HepG2 (cell line): Measurements from ENCODE around the gene MT1G. TPM values are rescaled to one million over a fixed set of nuclear protein-coding genes. Genes with fewer than 3 reads are reported as not detected.

Experiments used
- AGO2 ChIP-seq: fragments of 200-400 bp; formaldehyde crosslinking; optimal IDR thresholded peaks from 2 replicates; pipeline ENCODE3; 2017; ENCODE audit warnings: mild to moderate bottlenecking, low read depth, low read length, moderate library complexity
- CEBPB ChIP-seq: IDR thresholded peaks from 2 replicates; pipeline ENCODE4 v1.6.1; 2011; ENCODE audit warnings: low read depth, low read length, improper control_type of control experiment, borderline replicate concordance
- DMAP1 ChIP-seq: IDR thresholded peaks from 2 replicates; pipeline ENCODE4 v1.6.1; 2016
- ELK4 ChIP-seq: sonication (generic); formaldehyde crosslinking; IDR thresholded peaks from 2 replicates; pipeline ENCODE4 v1.9.0; 2021; ENCODE audit warnings: missing genetic modification reagents, borderline replicate concordance
- GFI1 ChIP-seq: sonication (generic); formaldehyde crosslinking; IDR thresholded peaks from 2 replicates; pipeline ENCODE4 v1.5.0; 2020; ENCODE audit warnings: missing genetic modification reagents, mild to moderate bottlenecking, borderline replicate concordance
- GZF1 ChIP-seq: sonication (generic); formaldehyde crosslinking; IDR thresholded peaks from 2 replicates; pipeline ENCODE4 v1.5.1; 2020; ENCODE audit warnings: mild to moderate bottlenecking, missing genetic modification reagents
- HNF1B ChIP-seq: sonication (generic); formaldehyde crosslinking; IDR thresholded peaks from 2 replicates; pipeline ENCODE4 v1.5.1; 2020; ENCODE audit warnings: mild to moderate bottlenecking, moderate library complexity, missing genetic modification reagents
- KDM1A ChIP-seq: IDR thresholded peaks from 2 replicates; pipeline ENCODE4 v1.6.1; 2016; ENCODE audit warnings: missing compliant biosample characterization
- LBX2 ChIP-seq: sonication (generic); formaldehyde crosslinking; IDR thresholded peaks from 2 replicates; pipeline ENCODE4 v1.5.0; 2020; ENCODE audit warnings: missing genetic modification reagents, mild to moderate bottlenecking, borderline replicate concordance
- NBN ChIP-seq: fragments of 450-650 bp; conservative IDR thresholded peaks from 2 replicates; pipeline ENCODE4 v1.6.1; 2017
- RCOR2 ChIP-seq: IDR thresholded peaks from 2 replicates; pipeline ENCODE4 v1.6.1; 2016; ENCODE audit warnings: missing biosample characterization, missing genetic modification reagents
- RFXANK ChIP-seq: IDR thresholded peaks from 2 replicates; pipeline ENCODE4 v1.6.1; 2016
- TAF1 ChIP-seq: sonication (generic); formaldehyde crosslinking; IDR thresholded peaks from 2 replicates; pipeline ENCODE4 v1.4.0; 2020; ENCODE audit warnings: missing genetic modification reagents
- ZNF101 ChIP-seq: sonication (generic); formaldehyde crosslinking; IDR thresholded peaks from 2 replicates; pipeline ENCODE4 v1.4.0; 2020; ENCODE audit warnings: mild to moderate bottlenecking, low read depth, missing genetic modification reagents, borderline replicate concordance
- ZNF12 ChIP-seq: sonication (generic); formaldehyde crosslinking; IDR thresholded peaks from 2 replicates; pipeline ENCODE4 v1.5.0; 2020; ENCODE audit warnings: missing genetic modification reagents
- ZNF136 ChIP-seq: sonication (generic); formaldehyde crosslinking; IDR thresholded peaks from 2 replicates; pipeline ENCODE4 v1.8.1; 2022; ENCODE audit warnings: low read depth, mild to moderate bottlenecking, moderate library complexity, missing genetic modification reagents
- ZNF354B ChIP-seq: sonication (generic); formaldehyde crosslinking; IDR thresholded peaks from 2 replicates; pipeline ENCODE4 v1.8.0; 2022; ENCODE audit warnings: mild to moderate bottlenecking, missing genetic modification reagents
- ZNF563 ChIP-seq: sonication (generic); formaldehyde crosslinking; IDR thresholded peaks from 2 replicates; pipeline ENCODE4 v1.8.0; 2022; ENCODE audit warnings: mild to moderate bottlenecking, moderate library complexity, missing genetic modification reagents
- ZNF570 ChIP-seq: sonication (generic); formaldehyde crosslinking; IDR thresholded peaks from 2 replicates; pipeline ENCODE4 v1.4.0; 2020; ENCODE audit warnings: mild to moderate bottlenecking, missing genetic modification reagents, borderline replicate concordance
- ZNF619 ChIP-seq: sonication (generic); formaldehyde crosslinking; IDR thresholded peaks from 2 replicates; pipeline ENCODE4 v1.4.0; 2020; ENCODE audit warnings: mild to moderate bottlenecking, missing genetic modification reagents
- ZSCAN25 ChIP-seq: sonication (generic); formaldehyde crosslinking; IDR thresholded peaks from 2 replicates; pipeline ENCODE4 v1.8.0; 2022; ENCODE audit warnings: mild to moderate bottlenecking, missing genetic modification reagents
- polyA plus RNA-seq, 8 experiments: library from polyadenylated mRNA; depleted of rRNA in 3 of 8; stranded (reverse) in 7 of 8; unstranded in 1 of 8; fragments of >200 nt; fragmentation: Illumina TruSeq in 4 of 8; extraction: Trizol in 4 of 8; gene quantifications; 2 replicates each; pipeline versions ENCODE4 v1.2.1 to v1.2.3, GENCODE V29; 2011 to 2016; ENCODE audit warnings: low read depth in 4 of 8, missing spikeins in 1 of 8, mixed read lengths in 1 of 8; ENCODE audit not compliant: insufficient read depth in 1 of 8
- total RNA-seq, 5 experiments: library from RNA; depleted of rRNA; stranded (reverse); fragments of >200 nt; fragmentation: Illumina TruSeq; extraction: Trizol; gene quantifications; 2 replicates each; pipeline ENCODE4 v1.2.3, GENCODE V29; 2016; ENCODE audit warnings: low read depth in 1 of 5
- TF ChIP-seq, protein P1 (sequence below): sonication (generic); formaldehyde crosslinking; IDR thresholded peaks from 2 replicates; pipeline ENCODE4 v1.4.0; 2020; ENCODE audit warnings: missing genetic modification reagents
- TF ChIP-seq, protein P2 (sequence below): sonication (generic); formaldehyde crosslinking; IDR thresholded peaks from 2 replicates; pipeline ENCODE4 v1.4.0; 2020; ENCODE audit warnings: mild to moderate bottlenecking, low read depth, missing genetic modification reagents

MT1G gene
- total and polyA plus RNA-seq, 2 of the 13 experiments (the other 11 are each of a cell fraction or from before 2014, with no cell fraction given), result 3.6 to 377 TPM

GRCh38 chr16:56657555-56658326 lies 10.1 kb downstream of the MT1G start, which contains the start of gene MT1F (continued):
- TF ChIP-seq ZNF12 (CRISPR knock-in tag) (no peak), ZNF136 (CRISPR knock-in tag) (no peak), NBN (no peak), RCOR2 (0 out of 2 replicates have a peak, but pooled peaks have one; percentile 19), CEBPB (peak; percentile 78), DMAP1 (CRISPR knock-in tag) (peak; percentile 44; the same call in 1 of the 2 replicates), ZNF570 (CRISPR knock-in tag) (no peak), ZNF101 (CRISPR knock-in tag) (no peak), LBX2 (CRISPR knock-in tag) (no peak), KDM1A (no peak), ZNF354B (CRISPR knock-in tag) (no peak), ZNF619 (CRISPR knock-in tag) (no peak), ZNF563 (CRISPR knock-in tag) (peak; percentile 76; the same call in 1 of the 2 replicates), ELK4 (CRISPR knock-in tag) (no peak), ZSCAN25 (CRISPR knock-in tag) (no peak), TAF1 (CRISPR knock-in tag) (peak; percentile 31; the same call in 1 of the 2 replicates), GZF1 (CRISPR knock-in tag) (no peak; the same call in 1 of the 2 replicates), HNF1B (CRISPR knock-in tag) (no peak; the same call in 1 of the 2 replicates), GFI1 (peak; percentile 52), RFXANK (CRISPR knock-in tag) (no peak), AGO2 (no peak)
- TF ChIP-seq, protein P1, sequence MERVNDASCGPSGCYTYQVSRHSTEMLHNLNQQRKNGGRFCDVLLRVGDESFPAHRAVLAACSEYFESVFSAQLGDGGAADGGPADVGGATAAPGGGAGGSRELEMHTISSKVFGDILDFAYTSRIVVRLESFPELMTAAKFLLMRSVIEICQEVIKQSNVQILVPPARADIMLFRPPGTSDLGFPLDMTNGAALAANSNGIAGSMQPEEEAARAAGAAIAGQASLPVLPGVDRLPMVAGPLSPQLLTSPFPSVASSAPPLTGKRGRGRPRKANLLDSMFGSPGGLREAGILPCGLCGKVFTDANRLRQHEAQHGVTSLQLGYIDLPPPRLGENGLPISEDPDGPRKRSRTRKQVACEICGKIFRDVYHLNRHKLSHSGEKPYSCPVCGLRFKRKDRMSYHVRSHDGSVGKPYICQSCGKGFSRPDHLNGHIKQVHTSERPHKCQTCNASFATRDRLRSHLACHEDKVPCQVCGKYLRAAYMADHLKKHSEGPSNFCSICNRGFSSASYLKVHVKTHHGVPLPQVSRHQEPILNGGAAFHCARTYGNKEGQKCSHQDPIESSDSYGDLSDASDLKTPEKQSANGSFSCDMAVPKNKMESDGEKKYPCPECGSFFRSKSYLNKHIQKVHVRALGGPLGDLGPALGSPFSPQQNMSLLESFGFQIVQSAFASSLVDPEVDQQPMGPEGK (CRISPR knock-in tag), result no peak
- TF ChIP-seq, protein P2, sequence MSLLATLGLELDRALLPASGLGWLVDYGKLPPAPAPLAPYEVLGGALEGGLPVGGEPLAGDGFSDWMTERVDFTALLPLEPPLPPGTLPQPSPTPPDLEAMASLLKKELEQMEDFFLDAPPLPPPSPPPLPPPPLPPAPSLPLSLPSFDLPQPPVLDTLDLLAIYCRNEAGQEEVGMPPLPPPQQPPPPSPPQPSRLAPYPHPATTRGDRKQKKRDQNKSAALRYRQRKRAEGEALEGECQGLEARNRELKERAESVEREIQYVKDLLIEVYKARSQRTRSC (CRISPR knock-in tag), result no peak
